ENCODE results near the gene TTLL5. TPM values are rescaled to one million over a fixed set of nuclear protein-coding genes. Genes with fewer than 3 reads are reported as not detected.

Gene TTLL5
- total and polyA plus RNA-seq, 9 of the 15 experiments (the other 6 are each of a cell fraction or from before 2014, with no cell fraction given): 4.1 to 18.9 (median 12.6) TPM

- no peak for TF ChIP-seq ZNF707 (CRISPR knock-in tag; conservative IDR thresholded peaks at IDR 0.05)
These were observed 122.1 kb downstream of the TTLL5 start (continued) for GRCh38 chr14:75783184-75783583.

- TF ChIP-seq ZNF263 (CRISPR knock-in tag; IDR thresholded peaks at IDR 0.05; ENCODE audit: borderline replicate concordance) (no peak), SNIP1 (IDR thresholded peaks at IDR 0.05; ENCODE audit: low read depth) (no peak)
- Histone ChIP-seq H3K4me2 (ENCODE audit: insufficient read depth, low read length) (no peak overlapping the region), H3K27ac (ENCODE audit: extremely low read depth, low read depth, low read length) (no peak overlapping the region), H3K79me2 (ENCODE audit: control insufficient read depth, insufficient read depth, low read length) (no peaks in the 10 kb centered on the region), H3K27me3 (ENCODE audit: control insufficient read depth in 2 of 2, insufficient read depth in 2 of 2, low read length in 2 of 2) (no peaks in the 10 kb centered on the region), H2AFZ (ENCODE audit: low read depth, low read length) (no peak overlapping the region), H4K20me1 (replicated peaks; ENCODE audit: control insufficient read depth, insufficient read depth, low read length) (no peaks in the 10 kb centered on the region), H3K4me3 (no peak overlapping the region), H3K9me1 (ENCODE audit: control insufficient read depth, insufficient read depth, low read length) (no peaks in the 10 kb centered on the region), H3K9ac (ENCODE audit: insufficient read depth in 1 of 2, low read depth in 2 of 2, low read length in 2 of 2) (no peak overlapping the region), H3K4me1 (replicated peaks in 1 of 2; ENCODE audit: control insufficient read depth in 2 of 2, insufficient read depth in 2 of 2, low read length in 2 of 2) (no peaks in the 10 kb centered on the region), H3K9me3 (replicated peaks; ENCODE audit: control insufficient read depth, insufficient read depth, low read depth, low read length) (no peaks in the 10 kb centered on the region), H3K36me3 (ENCODE audit: control insufficient read depth, insufficient read depth, low read length) (peaks cover 15% of the 10 kb centered on the region)
- ATAC-seq (no peak), DNase-seq (ENCODE audit: extremely low read depth in 1 of 4, low spot score in 3 of 4) (no peak), FAIRE-seq (no peak)
- POLR2A ChIA-PET: no interaction called here
- in situ Hi-C loops (cut with MboI): no loop called here
- CTCF ChIA-PET (ENCODE audit: low intra/inter-chr PET ratio): no interaction called here
- BruUV-seq (replicated peaks): no TSS peak
- 62% methylated on average over 3 of the region's 3 CpGs for WGBS (ENCODE audit: insufficient coverage, low coverage, missing lambda C conversion rate)
- intact Hi-C loops (cut with micrococcal nuclease): no loop called here
These were observed 122.7 kb downstream of the TTLL5 start for GRCh38 chr14:75783602-75784313.

GRCh38 chr14:75784314-75784686, 123.3 kb downstream of the TTLL5 start:
- Histone ChIP-seq H4K20me1 (replicated peaks; ENCODE audit: control insufficient read depth, insufficient read depth, low read length) (no peaks in the 10 kb centered on the region), H3K9me3 (replicated peaks; ENCODE audit: control insufficient read depth, insufficient read depth, low read depth, low read length) (no peaks in the 10 kb centered on the region), H3K4me2 (ENCODE audit: insufficient read depth, low read length) (no peak overlapping the region), H3K4me3 (no peak overlapping the region), H3K9me1 (ENCODE audit: control insufficient read depth, insufficient read depth, low read length) (no peaks in the 10 kb centered on the region), H3K36me3 (ENCODE audit: control insufficient read depth, insufficient read depth, low read length) (peaks cover 15% of the 10 kb centered on the region), H3K4me1 (replicated peaks in 1 of 2; ENCODE audit: control insufficient read depth in 2 of 2, insufficient read depth in 2 of 2, low read length in 2 of 2) (no peaks in the 10 kb centered on the region), H3K79me2 (ENCODE audit: control insufficient read depth, insufficient read depth, low read length) (no peaks in the 10 kb centered on the region), H3K27me3 (ENCODE audit: control insufficient read depth in 2 of 2, insufficient read depth in 2 of 2, low read length in 2 of 2) (no peaks in the 10 kb centered on the region), H3K9ac (ENCODE audit: insufficient read depth in 1 of 2, low read depth in 2 of 2, low read length in 2 of 2) (no peak overlapping the region), H2AFZ (ENCODE audit: low read depth, low read length) (no peak overlapping the region), H3K27ac (ENCODE audit: extremely low read depth, low read depth, low read length) (no peak overlapping the region)
- DNase-seq (ENCODE audit: extremely low read depth in 1 of 4, low spot score in 3 of 4) (no peak), FAIRE-seq (no peak), ATAC-seq (no peak)
- 61% methylated on average over 3 of the region's 3 CpGs for WGBS (ENCODE audit: insufficient coverage, low coverage, missing lambda C conversion rate)
- ChIA-PET POLR2A (no interaction called here), CTCF (ENCODE audit: low intra/inter-chr PET ratio) (no interaction called here)
- no TSS peak for BruUV-seq (replicated peaks)
- intact Hi-C loops (cut with micrococcal nuclease): no loop called here
- in situ Hi-C loops (cut with MboI): no loop called here
- TF ChIP-seq ETS2 (tag; IDR thresholded peaks at IDR 0.05; ENCODE audit: borderline replicate concordance, poor library complexity, severe bottlenecking) (no peak), ZNF583 (CRISPR knock-in tag; IDR thresholded peaks at IDR 0.05) (no peak), ZNF699 (CRISPR knock-in tag; IDR thresholded peaks at IDR 0.05; ENCODE audit: insufficient replicate concordance) (no peak), KLF1 (tag; IDR thresholded peaks at IDR 0.05) (no peak), TCF3 (CRISPR knock-in tag; IDR thresholded peaks at IDR 0.05) (no peak), NFE2L1 (tag; IDR thresholded peaks at IDR 0.05; ENCODE audit: borderline replicate concordance, low read depth) (no peak), RBM22 (IDR thresholded peaks at IDR 0.05; ENCODE audit: low read depth, low read length, poor library complexity, severe bottlenecking) (no peak), GTF3C2 (IDR thresholded peaks at IDR 0.05; ENCODE audit: borderline replicate concordance, extremely low read depth, insufficient read length) (no peak), NFRKB (IDR thresholded peaks at IDR 0.05; ENCODE audit: low read depth) (no peak)
